Thoracic aorta (tissue), 2 donors: Measurements from ENCODE around the gene HSCB. TPM values are rescaled to one million over a fixed set of nuclear protein-coding genes. Genes with fewer than 3 reads are reported as not detected.

Source experiments
- ATAC-seq: fragments of 150-250 bp; one replicate; pipeline ENCODE4 v1.8.0; 2017; ENCODE audit warnings: low read depth; ENCODE audit not compliant: insufficient number of reproducible peaks, low FRiP score
- DNase-seq: peaks from one replicate; pipeline ENCODE4 v3.0.0-alpha.2; 2020; ENCODE audit warnings: low spot score
- H3K27ac ChIP-seq, 2 donors: fragments of 200-600 bp; sonication (generic); 1 replicate in 1 of 2; 2 replicates in 1 of 2; pipeline ENCODE4 v1.5.1; 2016; ENCODE audit warnings: mild to moderate bottlenecking in 2 of 2, moderate library complexity in 2 of 2
- H3K27me3 ChIP-seq: fragments of 200-600 bp; sonication (generic); replicated peaks from 2 replicates; pipeline ENCODE4 v1.6.0; 2016; ENCODE audit warnings: mild to moderate bottlenecking; ENCODE audit not compliant: insufficient read depth
- H3K36me3 ChIP-seq: fragments of 200-600 bp; sonication (generic); one replicate; pipeline ENCODE4 v1.5.1; 2016
- H3K4me1 ChIP-seq, 2 donors: fragments of 200-600 bp; sonication (generic); 1 replicate in 1 of 2; 2 replicates in 1 of 2; pipeline versions ENCODE4 v1.5.1 to v1.6.0; 2016; ENCODE audit warnings: low read depth in 2 of 2, mild to moderate bottlenecking in 1 of 2; ENCODE audit not compliant: control insufficient read depth in 1 of 2
- H3K4me3 ChIP-seq: fragments of 200-600 bp; sonication (generic); 2 replicates; pipeline ENCODE4 v1.5.1; 2016; ENCODE audit warnings: mild to moderate bottlenecking
- H3K9me3 ChIP-seq: fragments of 200-600 bp; sonication (generic); 2 replicates; pipeline ENCODE4 v1.5.1; 2016
- CTCF ChIP-seq: fragments of 200-600 bp; sonication (generic); IDR thresholded peaks from one replicate; pipeline ENCODE4 v1.5.1; 2019; ENCODE audit warnings: antibody characterized with exemption
- total RNA-seq, 2 donors: library from RNA; depleted of rRNA; stranded (reverse); fragments of >200 nt; gene quantifications; one replicate each; pipeline versions ENCODE4 v1.1.0 to v1.2.3, GENCODE V29; 2016

Gene HSCB
- total RNA-seq, 2 donors from 2014 or later: 9.3 to 11.9 TPM

- Histone ChIP-seq H3K4me1 (peaks cover 23 to 43% of the 10 kb centered on the region in 2 donors), H3K27me3 (no peaks in the 10 kb centered on the region), H3K36me3 (peaks cover 39% of the 10 kb centered on the region), H3K4me3 (no peak overlapping the region), H3K27ac (peak overlapping the region in 1 of 2 donors; percentile 10), H3K9me3 (no peaks in the 10 kb centered on the region)
- ATAC-seq (no peak), DNase-seq (no peak)
- no peak for TF ChIP-seq CTCF
These were observed 54.4 kb downstream of the HSCB start for GRCh38 chr22:28795932-28796856.

DNA sequence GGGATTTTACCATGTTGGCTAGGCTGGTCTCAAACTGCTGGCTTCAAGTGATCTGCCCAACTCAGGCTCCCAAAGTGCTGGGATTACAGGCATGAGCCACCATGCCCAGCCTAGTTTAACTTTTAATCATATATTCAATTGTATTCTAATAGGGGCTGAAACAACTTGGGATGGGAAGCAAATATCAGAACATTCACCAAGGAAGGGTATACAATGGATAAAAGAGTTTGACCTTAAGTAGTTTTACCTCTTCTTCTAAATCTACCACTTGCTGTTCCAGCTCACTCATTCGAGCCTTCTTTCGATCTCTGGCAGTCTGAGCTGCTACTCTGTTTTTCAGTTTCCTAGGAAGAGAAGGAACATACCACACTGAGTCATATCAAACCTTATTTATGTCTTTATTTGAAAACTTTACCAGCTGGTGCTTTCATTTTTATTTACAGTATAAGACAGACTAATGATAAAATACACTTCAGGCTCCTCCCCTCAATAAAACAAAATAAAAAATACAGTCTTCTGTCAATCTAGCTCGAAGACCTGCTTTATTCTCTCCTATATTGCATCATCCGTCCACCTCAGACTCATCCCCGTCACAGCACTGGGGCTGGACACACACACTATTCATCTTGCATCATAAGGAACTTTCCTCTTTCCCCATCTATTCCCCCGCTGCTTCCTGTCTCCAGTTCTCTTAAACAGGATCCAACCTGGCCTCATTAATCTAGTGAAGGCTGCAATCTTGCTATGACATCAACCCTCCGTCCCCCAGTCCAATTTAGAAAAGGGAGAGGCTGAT, 57.2 kb downstream of the HSCB start:
- H3K27ac ChIP-seq: peak overlapping the region; percentile 100
- no peaks in the 10 kb centered on the region for H3K9me3 ChIP-seq
- TF ChIP-seq CTCF: no peak
- H3K36me3 ChIP-seq: peaks cover 34% of the 10 kb centered on the region
- no peaks in the 10 kb centered on the region for H3K27me3 ChIP-seq
- H3K4me3 ChIP-seq: peak overlapping the region; percentile 100
- ATAC-seq: peak; percentile 51
- DNase-seq: peak; percentile 31
- H3K4me1 ChIP-seq: peaks cover 37 to 59% of the 10 kb centered on the region in 2 donors

- TF ChIP-seq CTCF: no peak
- Histone ChIP-seq H3K27me3 (no peaks in the 10 kb centered on the region), H3K36me3 (peaks cover 28% of the 10 kb centered on the region), H3K27ac (peak overlapping the region; percentile 100), H3K4me3 (peak overlapping the region; percentile 100), H3K9me3 (no peaks in the 10 kb centered on the region), H3K4me1 (peaks cover 37 to 59% of the 10 kb centered on the region in 2 donors)
- peak; percentile 14 for DNase-seq
- ATAC-seq: peak; percentile 48
These were observed 57.9 kb downstream of the HSCB start for GRCh38 chr22:28799606-28800307.

DNA sequence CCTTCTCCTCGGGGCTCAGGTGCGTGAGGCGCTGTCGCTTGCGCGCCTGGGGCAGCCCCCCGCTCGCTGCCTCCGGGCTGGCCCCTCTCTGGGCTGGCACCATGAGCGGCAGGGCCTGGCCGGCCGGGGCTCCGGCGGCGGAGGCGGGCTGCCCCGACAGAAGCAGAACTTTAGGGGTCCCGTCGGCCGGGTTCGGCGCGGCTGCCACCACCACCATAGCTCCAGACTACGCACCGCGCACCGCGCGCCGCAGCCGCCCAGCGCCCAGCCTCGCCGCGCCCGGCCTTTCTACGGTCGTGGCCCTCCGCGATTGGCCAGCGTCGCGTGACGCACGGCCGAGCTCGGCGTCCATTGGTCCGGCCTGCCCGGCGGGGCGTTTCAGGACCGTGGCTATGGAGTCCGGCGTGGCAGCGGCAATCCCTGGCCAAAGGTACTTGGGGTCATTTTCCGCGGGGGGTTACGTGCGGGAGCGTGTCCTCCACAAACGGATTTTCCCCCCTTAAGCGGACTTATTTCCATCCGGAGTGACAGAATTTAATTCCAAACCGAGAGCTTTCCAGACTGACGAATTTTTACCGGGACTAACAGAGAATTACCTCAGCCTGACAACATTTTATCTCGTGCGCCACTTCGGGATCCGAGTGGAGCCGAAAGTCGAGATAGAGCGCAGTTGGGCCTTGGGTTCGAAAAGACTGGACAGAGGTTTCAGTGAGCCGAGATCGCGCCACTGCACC, 58.6 kb downstream of the HSCB start, which contains the start of gene XBP1:
TSS of gene XBP1 (minus strand) at position 262 of the 734 bp plus-strand sequence.
- ATAC-seq: peak; percentile 91
- TF ChIP-seq CTCF: no peak
- peaks cover 36 to 53% of the 10 kb centered on the region in 2 donors for H3K4me1 ChIP-seq
- H3K27ac ChIP-seq: peak within 1 kb of the TSS; percentile 100
- H3K4me3 ChIP-seq: peak within 1 kb of the TSS; percentile 100
- H3K9me3 ChIP-seq: no peaks in the 10 kb centered on the region
- no peaks in the 10 kb centered on the region for H3K27me3 ChIP-seq
- peaks cover 21% of the 10 kb centered on the region for H3K36me3 ChIP-seq
- peak; percentile 64 for DNase-seq
